Keratinocyte (primary cell): ENCODE results near the gene CALHM4. TPM values are rescaled to one million over a fixed set of nuclear protein-coding genes. Genes with fewer than 3 reads are reported as not detected.

Source experiments
- DNase-seq: peaks from one replicate; pipeline ENCODE4 v3.0.0-alpha.2; 2011; ENCODE audit warnings: low read depth, missing footprints, low spot score
- FAIRE-seq: peaks from 2 replicates; lab custom pipeline; 2011; peaks lifted over from hg19 to GRCh38; lab: Jason Lieb, UNC
- H2AFZ ChIP-seq: 2 replicates; pipeline ENCODE4 v1.6.0; 2012; ENCODE audit warnings: low read length, control low read depth, inconsistent platforms; ENCODE audit not compliant: control insufficient read depth
- H3K27ac ChIP-seq: 2 replicates; pipeline ENCODE4 v1.5.1; 2011; ENCODE audit warnings: low read length; ENCODE audit not compliant: control insufficient read depth, insufficient read depth
- H3K27me3 ChIP-seq: 3 replicates; pipeline ENCODE4 v1.6.0; 2011; ENCODE audit warnings: low read length; ENCODE audit not compliant: control insufficient read depth, insufficient read depth; ENCODE audit errors: extremely low read depth
- H3K36me3 ChIP-seq, 2 experiments: 2 replicates in 1 of 2; 3 replicates in 1 of 2; pipeline ENCODE4 v1.5.1; 2011; ENCODE audit warnings: low read length in 2 of 2, mild to moderate bottlenecking in 1 of 2; ENCODE audit not compliant: control insufficient read depth in 2 of 2, insufficient read depth in 2 of 2; ENCODE audit errors: extremely low read depth in 1 of 2
- H3K4me1 ChIP-seq: 3 replicates; pipeline ENCODE4 v1.5.1; 2011; ENCODE audit warnings: low read length; ENCODE audit not compliant: control insufficient read depth, insufficient read depth; ENCODE audit errors: extremely low read depth
- H3K4me2 ChIP-seq: 3 replicates; pipeline ENCODE4 v1.6.0; 2011; ENCODE audit warnings: low read depth, low read length; ENCODE audit not compliant: control insufficient read depth, insufficient read depth; ENCODE audit errors: extremely low read depth
- H3K4me3 ChIP-seq, 3 experiments: fragments of 200-600 bp in 1 of 3; sonication (generic) in 1 of 3; 2 replicates in 2 of 3; 3 replicates in 1 of 3; pipeline ENCODE4 v1.5.1; 2011 to 2016; ENCODE audit warnings: low read length in 3 of 3, mild to moderate bottlenecking in 3 of 3, control low read depth in 2 of 3, inconsistent platforms in 1 of 3, low read depth in 1 of 3, mixed read lengths in 1 of 3, mixed run types in 1 of 3, moderate library complexity in 1 of 3; ENCODE audit not compliant: control insufficient read depth in 2 of 3, insufficient read depth in 2 of 3; ENCODE audit errors: extremely low read depth in 1 of 3
- H3K79me2 ChIP-seq: 2 replicates; pipeline ENCODE4 v1.6.0; 2012; ENCODE audit warnings: low read length; ENCODE audit not compliant: control insufficient read depth, insufficient read depth
- H3K9ac ChIP-seq: 3 replicates; pipeline ENCODE4 v1.6.0; 2011; ENCODE audit warnings: low read length; ENCODE audit not compliant: control insufficient read depth, insufficient read depth; ENCODE audit errors: extremely low read depth
- H3K9me1 ChIP-seq: 3 replicates; pipeline ENCODE4 v1.6.0; 2011; ENCODE audit warnings: low read length; ENCODE audit not compliant: control insufficient read depth, insufficient read depth; ENCODE audit errors: extremely low read depth
- H3K9me3 ChIP-seq: 2 replicates; pipeline ENCODE4 v1.5.1; 2012; ENCODE audit warnings: low read depth, low read length; ENCODE audit not compliant: control insufficient read depth
- H4K20me1 ChIP-seq: 3 replicates; pipeline ENCODE4 v1.6.0; 2011; ENCODE audit warnings: low read length; ENCODE audit not compliant: control insufficient read depth, insufficient read depth; ENCODE audit errors: extremely low read depth
- EZH2 ChIP-seq: IDR thresholded peaks from one replicate; pipeline ENCODE4 v1.6.1; 2012; ENCODE audit warnings: inconsistent platforms, mild to moderate bottlenecking, low read length, moderate library complexity
- dilution Hi-C: fragments of 300-500 bp; cut with MboI; formaldehyde crosslinking; loops from one replicate; pipeline ENCODE4 v1.7.0; 2020; ENCODE audit warnings: low sequenced_read_pairs; ENCODE audit not compliant: extremely low pct_ligation_motif_present
- polyA plus RNA-seq, 5 experiments: library from polyadenylated mRNA; depleted of rRNA in 3 of 5; stranded (reverse) in 3 of 5; stranded (forward) in 1 of 5; unstranded in 1 of 5; fragments of >200 nt; gene quantifications; 1 replicate in 1 of 5; 2 replicates in 3 of 5; 3 replicates in 1 of 5; pipeline versions ENCODE4 v1.2.1 to v1.2.3, GENCODE V29; 2011 to 2012; ENCODE audit warnings: missing spikeins in 2 of 5, low read depth in 1 of 5, low replicate concordance in 1 of 5
- TF ChIP-seq, protein P1 (sequence below), 3 experiments: IDR thresholded peaks in 1 of 3; conservative IDR thresholded peaks in 1 of 3; optimal IDR thresholded peaks in 1 of 3; 2 replicates in 2 of 3; 3 replicates in 1 of 3; pipeline versions ENCODE3 to v1.5.1; 2011; ENCODE audit warnings: low read length in 3 of 3, mild to moderate bottlenecking in 3 of 3, moderate library complexity in 2 of 3, control low read depth in 1 of 3, inconsistent platforms in 1 of 3; ENCODE audit not compliant: insufficient read depth in 2 of 3; ENCODE audit errors: extremely low read depth in 1 of 3

The CALHM4 gene
- polyA plus RNA-seq, 1 donor (not counting 4 experiments of a cell fraction or from before 2014, with no cell fraction given), result 0.33 TPM

DNA sequence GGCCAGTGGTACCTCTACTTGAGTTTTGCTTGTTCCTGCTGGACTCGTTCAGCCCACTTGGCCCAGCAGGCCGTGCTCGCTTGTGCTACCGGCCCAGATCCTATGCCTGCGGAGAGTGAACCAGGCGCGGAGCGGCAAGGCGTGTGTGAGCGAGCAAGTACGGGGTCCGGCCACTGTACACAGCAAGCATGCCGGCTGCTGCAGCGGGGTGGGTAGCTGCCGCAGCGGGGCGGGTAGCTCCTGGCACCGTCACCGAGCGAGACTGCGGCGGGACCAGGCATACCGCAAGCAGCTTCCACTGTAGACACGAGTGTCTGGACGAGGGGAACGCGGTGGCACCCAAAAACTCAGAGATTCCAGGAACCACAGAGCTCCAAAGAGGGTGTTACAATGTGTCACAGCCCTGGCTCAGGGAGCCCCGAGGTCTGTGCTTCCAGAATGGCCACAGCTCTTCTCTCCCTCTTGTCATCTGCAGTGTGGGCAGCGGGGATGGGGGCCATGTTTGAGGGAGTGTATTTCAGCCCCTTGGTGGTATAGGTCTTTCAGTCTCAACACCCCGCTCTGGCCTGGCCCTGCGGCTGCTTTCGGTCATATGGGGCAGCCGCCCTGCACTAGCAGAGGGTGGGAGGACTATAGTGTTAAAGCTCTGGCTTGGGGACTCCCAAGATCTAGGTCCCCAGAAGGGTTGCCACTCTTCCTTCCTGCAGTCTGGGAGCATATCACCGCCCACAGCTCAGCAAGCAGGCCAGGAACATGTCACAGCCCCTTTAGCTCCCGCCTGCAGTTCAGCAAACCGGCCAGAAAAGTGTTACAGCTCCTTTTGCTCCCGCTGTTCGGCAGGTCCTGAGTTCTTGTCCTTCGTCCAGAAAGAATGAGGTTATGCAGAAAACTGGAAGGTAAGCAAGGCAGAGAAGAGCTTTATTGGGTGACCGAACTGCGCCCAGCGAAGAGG lies 11.6 kb downstream of the CALHM4 start:
- Histone ChIP-seq H4K20me1 (no peaks in the 10 kb centered on the region), H3K9ac (no peak overlapping the region), H3K9me3 (no peaks in the 10 kb centered on the region), H3K27me3 (no peaks in the 10 kb centered on the region), H3K36me3 (no peaks in the 10 kb centered on the region), H3K4me1 (peaks cover 17% of the 10 kb centered on the region), H3K4me3 (peak overlapping the region in 1 of 3 experiments; percentile 4), H3K79me2 (peaks cover 2% of the 10 kb centered on the region), H3K4me2 (peak overlapping the region; percentile 11), H2AFZ (peak overlapping the region; percentile 44), H3K9me1 (no peaks in the 10 kb centered on the region), H3K27ac (no peak overlapping the region)
- DNase-seq (no peak), FAIRE-seq (no peak)
- TF ChIP-seq, protein P1, sequence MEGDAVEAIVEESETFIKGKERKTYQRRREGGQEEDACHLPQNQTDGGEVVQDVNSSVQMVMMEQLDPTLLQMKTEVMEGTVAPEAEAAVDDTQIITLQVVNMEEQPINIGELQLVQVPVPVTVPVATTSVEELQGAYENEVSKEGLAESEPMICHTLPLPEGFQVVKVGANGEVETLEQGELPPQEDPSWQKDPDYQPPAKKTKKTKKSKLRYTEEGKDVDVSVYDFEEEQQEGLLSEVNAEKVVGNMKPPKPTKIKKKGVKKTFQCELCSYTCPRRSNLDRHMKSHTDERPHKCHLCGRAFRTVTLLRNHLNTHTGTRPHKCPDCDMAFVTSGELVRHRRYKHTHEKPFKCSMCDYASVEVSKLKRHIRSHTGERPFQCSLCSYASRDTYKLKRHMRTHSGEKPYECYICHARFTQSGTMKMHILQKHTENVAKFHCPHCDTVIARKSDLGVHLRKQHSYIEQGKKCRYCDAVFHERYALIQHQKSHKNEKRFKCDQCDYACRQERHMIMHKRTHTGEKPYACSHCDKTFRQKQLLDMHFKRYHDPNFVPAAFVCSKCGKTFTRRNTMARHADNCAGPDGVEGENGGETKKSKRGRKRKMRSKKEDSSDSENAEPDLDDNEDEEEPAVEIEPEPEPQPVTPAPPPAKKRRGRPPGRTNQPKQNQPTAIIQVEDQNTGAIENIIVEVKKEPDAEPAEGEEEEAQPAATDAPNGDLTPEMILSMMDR (optimal IDR thresholded peaks at IDR 0.05 in 1 of 3, IDR thresholded peaks at IDR 0.05 in 1 of 3, conservative IDR thresholded peaks at IDR 0.05 in 1 of 3; ENCODE audit: extremely low read depth in 1 of 3, insufficient read depth in 2 of 3, low read length in 3 of 3), result no peak
- dilution Hi-C loops, result no loop called here

DNA sequence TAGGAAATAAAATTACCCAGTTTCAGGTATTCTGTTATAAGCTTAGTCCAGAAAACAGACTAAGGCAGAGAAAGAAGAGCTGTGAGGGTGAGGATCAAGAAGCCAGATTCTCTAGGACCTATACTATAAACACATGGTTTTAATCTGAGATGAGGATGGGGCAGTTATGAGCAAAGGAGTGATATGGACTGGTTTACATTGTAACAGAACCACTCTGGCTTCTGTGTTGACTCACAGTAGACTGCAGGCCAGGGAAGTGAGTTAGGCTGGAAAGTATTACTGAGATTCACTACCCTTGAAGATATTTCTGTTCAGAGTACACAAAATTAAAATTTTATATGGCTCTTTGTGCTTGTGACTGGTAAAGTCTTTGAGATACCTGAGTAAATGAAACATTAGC lies 14.6 kb downstream of the CALHM4 start:
- Histone ChIP-seq H3K9me1 (no peaks in the 10 kb centered on the region), H3K9me3 (no peaks in the 10 kb centered on the region), H4K20me1 (peaks cover 3% of the 10 kb centered on the region), H3K27ac (no peak overlapping the region), H3K79me2 (peaks cover 25% of the 10 kb centered on the region), H3K4me1 (peaks cover 20% of the 10 kb centered on the region), H3K4me3 (no peak overlapping the region), H3K36me3 (no peaks in the 10 kb centered on the region), H3K4me2 (no peak overlapping the region), H2AFZ (no peak overlapping the region), H3K9ac (no peak overlapping the region), H3K27me3 (no peaks in the 10 kb centered on the region)
- FAIRE-seq (no peak), DNase-seq (no peak)
- no peak for TF ChIP-seq EZH2
- TF ChIP-seq, protein P1 (optimal IDR thresholded peaks at IDR 0.05 in 1 of 3, IDR thresholded peaks at IDR 0.05 in 1 of 3, conservative IDR thresholded peaks at IDR 0.05 in 1 of 3; ENCODE audit: extremely low read depth in 1 of 3, insufficient read depth in 2 of 3, low read length in 3 of 3), result no peak
- dilution Hi-C loops, result no loop called here
